Mesothelial cell of epicardium (in vitro differentiated cells): Measurements from ENCODE around the gene USP1. TPM values are rescaled to one million over a fixed set of nuclear protein-coding genes. Genes with fewer than 3 reads are reported as not detected.

Experiments used
- DNase-seq, 2 experiments: peaks; one replicate each; pipeline ENCODE4 v3.0.0; 2021; ENCODE audit warnings: low spot score in 2 of 2; ENCODE audit not compliant: unreplicated experiment in 2 of 2
- H3K27ac Mint-ChIP-seq: 2 replicates; pipeline ENCODE4 v1.8.0; 2021; ENCODE audit warnings: mixed read lengths
- H3K27me3 Mint-ChIP-seq: 2 replicates; pipeline ENCODE4 v1.8.0; 2021; ENCODE audit warnings: low read depth, mixed read lengths
- H3K36me3 Mint-ChIP-seq: 2 replicates; pipeline ENCODE4 v1.8.0; 2021; ENCODE audit warnings: mixed read lengths
- H3K4me1 Mint-ChIP-seq: 2 replicates; pipeline ENCODE4 v1.8.0; 2021; ENCODE audit warnings: mixed read lengths
- H3K4me3 Mint-ChIP-seq: 2 replicates; pipeline ENCODE4 v1.8.0; 2021; ENCODE audit warnings: mild to moderate bottlenecking, moderate library complexity, mixed read lengths
- H3K9me3 Mint-ChIP-seq: 2 replicates; pipeline ENCODE4 v1.8.0; 2021; ENCODE audit warnings: mixed read lengths
- total RNA-seq: library from RNA; stranded (reverse); gene quantifications from 3 replicates; pipeline ENCODE4 v1.2.1, GENCODE V29; 2021
- TF ChIP-seq, protein P1 (sequence below): fragments of 200-600 bp; sonication (generic); IDR thresholded peaks from one replicate; pipeline ENCODE4 v1.5.0; 2021; ENCODE audit warnings: antibody characterized with exemption; ENCODE audit not compliant: unreplicated experiment

The USP1 gene
- total RNA-seq, 1 donor from 2014 or later = 24.8 TPM

DNA sequence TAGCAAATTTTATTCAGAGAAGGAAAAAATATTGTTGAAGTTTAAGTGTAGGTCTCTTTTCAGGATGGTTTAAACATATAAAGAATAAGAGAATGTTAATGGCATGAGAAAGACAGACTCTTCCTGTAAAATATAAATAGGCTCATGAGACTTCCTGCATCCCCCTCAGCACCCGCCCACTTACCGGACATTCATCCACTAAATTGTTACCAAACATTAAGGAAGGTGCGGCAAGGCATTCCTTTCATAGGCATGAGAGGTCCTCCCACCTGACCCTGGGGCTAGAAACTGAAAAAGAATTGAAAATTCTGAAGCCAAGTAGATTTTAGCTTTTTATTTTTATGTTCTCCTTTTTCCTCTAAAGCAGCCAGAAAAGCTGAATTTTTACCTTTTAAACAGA, 10.6 kb upstream of the USP1 start:
- Mint-ChIP-seq H3K4me3 (no peak overlapping the region), H3K9me3 (peaks cover 3% of the 10 kb centered on the region), H3K27me3 (peaks cover 2% of the 10 kb centered on the region), H3K36me3 (no peaks in the 10 kb centered on the region), H3K27ac (peak overlapping the region; percentile 89), H3K4me1 (peaks cover 5% of the 10 kb centered on the region)
- TF ChIP-seq, protein P1, sequence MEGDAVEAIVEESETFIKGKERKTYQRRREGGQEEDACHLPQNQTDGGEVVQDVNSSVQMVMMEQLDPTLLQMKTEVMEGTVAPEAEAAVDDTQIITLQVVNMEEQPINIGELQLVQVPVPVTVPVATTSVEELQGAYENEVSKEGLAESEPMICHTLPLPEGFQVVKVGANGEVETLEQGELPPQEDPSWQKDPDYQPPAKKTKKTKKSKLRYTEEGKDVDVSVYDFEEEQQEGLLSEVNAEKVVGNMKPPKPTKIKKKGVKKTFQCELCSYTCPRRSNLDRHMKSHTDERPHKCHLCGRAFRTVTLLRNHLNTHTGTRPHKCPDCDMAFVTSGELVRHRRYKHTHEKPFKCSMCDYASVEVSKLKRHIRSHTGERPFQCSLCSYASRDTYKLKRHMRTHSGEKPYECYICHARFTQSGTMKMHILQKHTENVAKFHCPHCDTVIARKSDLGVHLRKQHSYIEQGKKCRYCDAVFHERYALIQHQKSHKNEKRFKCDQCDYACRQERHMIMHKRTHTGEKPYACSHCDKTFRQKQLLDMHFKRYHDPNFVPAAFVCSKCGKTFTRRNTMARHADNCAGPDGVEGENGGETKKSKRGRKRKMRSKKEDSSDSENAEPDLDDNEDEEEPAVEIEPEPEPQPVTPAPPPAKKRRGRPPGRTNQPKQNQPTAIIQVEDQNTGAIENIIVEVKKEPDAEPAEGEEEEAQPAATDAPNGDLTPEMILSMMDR = no peak
- DNase-seq = no peak

DNA sequence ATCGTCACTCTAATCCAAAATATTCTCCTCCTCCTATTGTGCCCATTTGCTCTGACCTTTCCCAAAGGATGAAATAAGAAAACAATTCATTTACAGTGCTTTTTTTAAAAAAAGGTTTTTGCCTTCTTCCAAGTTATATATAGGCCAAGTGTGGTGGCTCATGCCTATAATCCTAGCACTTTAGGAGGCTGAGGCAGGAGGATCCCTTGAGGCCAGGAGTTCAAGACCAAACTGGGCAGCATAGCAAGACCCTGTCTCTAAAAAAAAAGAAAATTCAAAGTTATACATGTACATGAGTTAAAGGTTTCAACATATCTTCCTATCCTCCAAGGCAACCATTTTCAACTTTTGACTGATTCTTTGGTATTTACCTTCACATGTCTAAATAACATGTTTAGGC, 10.1 kb upstream of the USP1 start:
- peak overlapping the region; percentile 39 for H3K27ac Mint-ChIP-seq
- no peak overlapping the region for H3K4me3 Mint-ChIP-seq
- H3K9me3 Mint-ChIP-seq = peaks cover 3% of the 10 kb centered on the region
- H3K36me3 Mint-ChIP-seq = no peaks in the 10 kb centered on the region
- TF ChIP-seq, protein P1 = no peak
- no peak for DNase-seq
- peaks cover 5% of the 10 kb centered on the region for H3K4me1 Mint-ChIP-seq
- H3K27me3 Mint-ChIP-seq = peaks cover 3% of the 10 kb centered on the region

DNA sequence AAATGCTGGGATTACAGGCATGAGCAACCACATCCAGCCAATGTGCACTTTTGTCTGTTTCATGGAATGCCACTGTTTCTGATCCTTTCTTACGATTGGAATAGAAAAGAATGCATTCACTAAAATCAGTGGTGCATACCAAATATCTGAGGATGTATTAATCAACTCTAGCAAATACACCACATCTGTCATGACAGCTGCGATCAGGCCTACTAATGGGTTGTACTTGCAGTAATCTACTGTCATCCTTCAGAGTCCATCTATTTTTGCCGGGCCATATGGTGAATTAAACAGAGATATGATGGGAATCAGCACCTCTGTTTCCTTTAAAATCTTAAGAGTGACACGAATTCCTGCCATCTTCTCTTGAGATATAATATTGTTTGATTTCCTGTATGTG, 8.5 kb upstream of the USP1 start:
- DNase-seq = no peak
- peaks cover 5% of the 10 kb centered on the region for H3K4me1 Mint-ChIP-seq
- no peak overlapping the region for H3K27ac Mint-ChIP-seq
- peaks cover 3% of the 10 kb centered on the region for H3K27me3 Mint-ChIP-seq
- no peaks in the 10 kb centered on the region for H3K36me3 Mint-ChIP-seq
- peaks cover 3% of the 10 kb centered on the region for H3K9me3 Mint-ChIP-seq
- no peak overlapping the region for H3K4me3 Mint-ChIP-seq
- TF ChIP-seq, protein P1 = no peak

DNA sequence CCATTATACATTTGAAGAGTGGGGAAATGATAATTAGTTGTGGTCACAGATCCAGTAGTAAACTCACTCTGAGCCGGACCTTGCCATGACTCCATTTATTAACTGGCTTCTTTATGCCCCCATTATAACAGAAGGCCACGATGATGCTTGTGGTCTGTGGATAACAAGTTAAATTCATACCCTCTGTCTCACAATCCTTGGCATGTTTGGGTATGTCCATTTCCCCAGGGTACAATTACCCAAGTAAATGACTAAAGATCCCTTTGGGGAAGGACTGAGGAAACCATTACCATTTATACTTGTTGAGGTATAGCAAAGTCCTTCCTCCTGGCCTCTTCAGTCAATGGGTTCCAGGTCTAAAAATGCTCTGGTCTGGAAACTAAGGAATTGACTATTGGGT, 7.3 kb upstream of the USP1 start:
- no peak overlapping the region for H3K27ac Mint-ChIP-seq

DNA sequence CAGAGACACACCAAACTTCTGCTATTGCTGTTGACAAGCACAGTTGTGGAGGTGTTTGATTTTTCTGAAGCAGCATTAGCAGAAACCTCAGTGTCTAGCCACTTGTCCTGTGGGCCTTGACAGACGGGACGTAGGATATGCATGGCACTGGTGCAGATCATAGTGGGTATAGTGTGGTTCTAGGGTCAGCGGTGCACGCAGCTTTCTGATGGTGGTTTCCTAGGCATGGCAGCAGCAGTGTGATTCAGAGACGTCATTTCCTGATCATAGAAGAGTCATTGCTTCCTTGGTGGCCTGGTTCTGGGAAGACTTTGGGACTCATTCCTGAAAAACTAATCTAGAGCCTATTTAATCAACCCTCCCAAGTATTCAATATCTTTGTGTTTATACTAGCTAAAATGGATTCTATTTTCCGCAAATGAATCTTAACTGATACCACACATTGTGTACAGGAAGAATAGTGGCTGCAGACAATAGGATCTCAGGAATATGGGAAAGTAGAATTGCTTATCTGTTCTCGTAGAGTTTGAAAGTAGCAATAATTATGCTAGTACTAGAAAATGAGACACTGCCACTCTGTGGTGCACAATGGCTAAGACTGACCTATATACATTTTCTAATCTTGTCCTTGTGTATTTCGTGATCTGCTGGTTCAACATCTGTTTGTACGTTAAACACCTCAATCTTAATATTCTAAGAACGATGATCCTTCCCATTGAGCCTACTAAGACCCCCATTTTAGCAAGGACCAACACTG, 2.8 kb upstream of the USP1 start:
- Mint-ChIP-seq H3K36me3 (no peaks in the 10 kb centered on the region), H3K4me1 (peaks cover 20% of the 10 kb centered on the region), H3K27me3 (peaks cover 3% of the 10 kb centered on the region), H3K4me3 (peak overlapping the region; percentile 31), H3K27ac (peak overlapping the region; percentile 45), H3K9me3 (no peaks in the 10 kb centered on the region)
- TF ChIP-seq, protein P1 = no peak
- DNase-seq = no peak

More for the DNA sequence above, 7.3 kb upstream of the USP1 start:
- Mint-ChIP-seq H3K4me3 (no peak overlapping the region), H3K9me3 (peaks cover 3% of the 10 kb centered on the region), H3K36me3 (no peaks in the 10 kb centered on the region), H3K4me1 (peaks cover 5% of the 10 kb centered on the region), H3K27me3 (peaks cover 3% of the 10 kb centered on the region)
- no peak for DNase-seq
- TF ChIP-seq, protein P1 = no peak
